Fibroblast of skin of right biceps (primary cell): ENCODE results near the gene STPG2.
"Not testable (repeated sequence)": the region's sequence is repeated elsewhere in the genome, so short reads cannot be mapped to it uniquely, and the experiment has no call there.

ENCODE experiments used
- DNase-seq: peaks from one replicate; pipeline ENCODE4 v3.0.0-alpha.2; 2013

STPG2 gene

DNA sequence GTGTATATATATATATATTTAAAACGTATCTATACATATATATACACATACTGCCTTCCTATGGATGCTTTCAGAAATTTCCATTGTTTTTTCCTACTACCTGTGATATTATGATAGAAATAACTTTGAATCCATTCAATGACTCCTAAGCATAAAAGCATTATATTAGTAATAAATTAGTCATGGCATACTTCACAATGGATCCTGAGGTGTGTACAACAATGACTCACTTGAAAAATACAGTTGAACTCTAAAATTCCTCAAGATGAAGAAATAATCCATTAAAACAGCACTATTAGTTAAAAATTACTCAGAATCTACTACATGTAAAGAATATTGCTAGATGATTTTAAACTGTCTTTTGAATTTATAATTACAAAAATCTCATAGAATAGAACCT lies 201.1 kb downstream of the STPG2 start:
- no peak for DNase-seq

DNA sequence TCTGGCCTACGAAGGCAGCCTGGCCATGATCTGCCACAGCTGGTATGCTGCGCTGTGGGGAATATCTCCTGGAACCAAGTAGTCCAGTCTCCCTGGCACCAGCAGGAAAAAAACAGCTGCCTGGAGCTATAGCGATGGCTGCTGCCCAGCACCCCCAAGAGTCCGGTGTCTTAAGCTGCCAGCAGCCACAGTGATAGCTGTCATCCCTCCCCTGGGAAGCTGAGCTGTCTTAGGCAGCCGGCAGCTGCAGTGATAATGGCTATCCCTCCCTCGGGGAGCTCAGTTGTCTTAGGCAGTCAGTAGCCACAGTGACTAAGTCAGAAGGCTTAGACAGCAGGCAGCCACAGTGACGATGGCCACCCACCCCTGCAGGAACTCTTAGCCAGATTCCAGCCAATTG lies 205.1 kb downstream of the STPG2 start:
- no peak for DNase-seq

DNA sequence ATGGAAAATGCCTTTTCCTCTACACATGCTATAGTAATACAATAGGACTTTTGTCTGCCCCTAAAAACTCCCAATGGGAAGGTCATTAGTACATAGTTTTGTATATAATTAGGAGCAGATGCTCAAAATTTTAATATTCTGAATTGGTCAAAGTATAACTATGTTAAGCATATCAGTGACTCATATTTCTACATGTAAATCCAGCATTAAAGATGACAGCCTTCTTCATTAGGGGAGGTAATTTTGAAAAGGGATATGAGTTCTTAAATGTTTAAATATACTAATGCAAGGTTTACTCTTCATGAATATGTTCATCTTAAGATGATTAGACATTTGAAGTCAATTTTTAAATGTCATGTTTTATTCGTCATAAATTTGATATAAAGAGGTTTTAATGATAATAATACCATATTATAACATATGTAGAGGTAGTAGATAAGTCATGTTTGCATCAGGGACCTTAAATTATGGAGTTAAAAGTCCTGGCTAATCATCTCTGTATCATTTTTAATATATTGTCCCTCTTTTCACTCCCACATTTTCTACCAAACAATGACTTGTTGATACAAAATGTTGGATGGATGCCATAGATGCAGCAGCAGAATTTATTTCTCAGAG lies 218.8 kb downstream of the STPG2 start:
- no peak for DNase-seq

DNA sequence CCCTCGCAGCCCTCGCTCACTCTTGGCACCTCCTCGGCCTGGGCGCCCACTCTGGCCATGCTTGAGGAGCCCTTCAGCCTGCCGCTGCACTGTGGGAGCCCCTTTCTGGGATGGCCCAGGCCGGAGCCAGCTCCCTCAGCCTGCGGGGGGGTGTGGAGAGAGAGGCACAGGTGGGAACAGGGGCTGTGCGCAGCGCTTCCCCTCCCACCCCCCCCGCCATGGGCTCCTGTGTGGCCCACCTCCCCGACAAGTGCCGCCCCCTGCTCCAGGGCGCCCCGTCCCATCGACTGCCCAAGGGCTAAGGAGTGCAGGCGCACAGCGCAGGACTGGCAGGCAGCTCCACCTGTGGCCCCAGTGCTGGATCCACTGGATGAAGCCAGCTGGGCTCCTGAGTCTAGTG lies 220.2 kb downstream of the STPG2 start:
- no peak for DNase-seq

DNA sequence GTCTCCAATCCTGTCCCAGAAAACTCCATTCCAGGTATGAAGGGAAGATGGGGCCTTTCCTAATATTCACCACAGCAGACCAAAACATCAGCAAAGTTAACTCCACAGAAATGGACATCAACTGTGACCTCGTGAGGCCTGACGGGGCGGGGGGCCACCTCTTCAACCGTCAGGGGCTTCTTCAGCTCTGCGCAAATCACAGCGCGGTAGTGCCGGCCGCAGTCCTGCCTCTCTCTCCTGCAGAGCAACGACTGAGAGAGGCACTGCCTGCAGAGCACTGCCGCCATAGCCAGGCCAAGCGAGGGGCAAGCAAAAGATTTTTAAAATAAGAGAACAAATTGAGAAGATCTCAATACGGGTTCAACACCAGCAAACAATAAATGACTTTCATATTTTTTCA lies 226.2 kb downstream of the STPG2 start:
- no peak for DNase-seq

DNA sequence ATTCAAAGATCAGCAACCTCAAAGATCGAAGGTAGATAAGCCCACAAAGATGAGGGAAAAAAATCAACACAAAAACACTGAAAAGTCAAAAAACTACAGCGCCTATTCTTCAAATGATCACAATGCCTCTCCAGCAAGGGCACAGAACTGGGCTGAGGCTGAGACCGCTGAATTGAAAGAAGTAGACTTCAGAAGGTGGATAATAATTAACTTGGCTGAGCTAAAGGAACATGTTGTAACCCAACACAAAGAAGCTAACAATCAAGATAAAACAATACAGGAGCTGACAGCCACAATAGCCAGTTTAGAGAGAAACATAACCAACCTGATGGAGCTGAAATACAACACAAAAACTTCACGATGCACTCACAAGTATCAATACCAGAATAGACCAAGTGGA lies 231.1 kb downstream of the STPG2 start:
- no peak for DNase-seq

DNA sequence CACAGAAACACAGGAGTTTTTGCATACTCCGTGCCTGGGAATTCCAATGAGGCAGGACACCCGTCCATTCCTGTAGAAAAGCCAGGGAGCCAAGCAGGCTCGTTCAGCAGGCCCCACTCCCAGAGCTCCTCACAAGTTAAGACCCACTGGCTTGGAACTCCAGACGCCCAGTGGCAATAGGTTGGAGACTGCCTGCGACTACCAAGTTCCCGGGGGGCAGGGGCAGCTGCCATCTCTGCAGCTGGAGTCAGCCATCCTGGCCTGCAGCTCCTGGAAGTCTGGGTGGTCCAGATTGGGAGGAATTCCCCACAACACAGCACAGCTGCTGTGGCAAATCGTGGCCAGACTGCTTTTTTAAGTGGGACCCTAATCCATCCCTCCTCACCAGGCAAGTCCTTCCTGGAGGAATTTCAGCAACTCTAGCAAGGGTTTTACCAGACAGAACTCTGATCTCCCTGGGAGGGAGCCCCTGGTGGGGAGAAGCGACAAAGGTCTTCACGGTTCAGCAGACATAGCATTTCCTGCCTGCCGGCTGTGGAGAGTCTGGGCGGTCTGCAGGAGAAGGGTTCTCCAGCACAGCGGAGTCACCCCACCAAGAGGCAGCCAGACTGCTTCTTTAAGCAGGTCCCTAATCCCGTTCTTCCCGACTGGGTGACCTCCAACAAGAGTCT lies 231.9 kb downstream of the STPG2 start:
- DNase-seq: no peak

DNA sequence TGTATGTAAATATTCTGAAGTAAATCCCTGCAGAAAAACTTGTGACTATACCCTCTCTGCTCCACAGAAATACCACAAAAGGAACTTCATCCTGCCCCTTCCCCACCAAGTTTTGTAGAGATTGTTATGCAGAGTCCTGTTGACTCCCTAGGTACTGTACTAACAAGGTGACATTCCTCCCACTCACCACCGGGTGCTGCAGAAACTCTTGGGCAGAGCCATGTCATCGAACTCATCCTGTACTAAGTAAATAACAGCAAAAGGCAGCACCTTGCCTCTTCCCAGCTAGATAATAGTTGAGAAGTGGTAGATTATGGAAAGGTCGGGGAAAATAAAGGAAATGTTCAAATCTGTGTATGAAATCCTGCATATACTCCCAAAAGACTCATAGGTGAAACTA lies 233.3 kb downstream of the STPG2 start:
- DNase-seq: no peak

DNA sequence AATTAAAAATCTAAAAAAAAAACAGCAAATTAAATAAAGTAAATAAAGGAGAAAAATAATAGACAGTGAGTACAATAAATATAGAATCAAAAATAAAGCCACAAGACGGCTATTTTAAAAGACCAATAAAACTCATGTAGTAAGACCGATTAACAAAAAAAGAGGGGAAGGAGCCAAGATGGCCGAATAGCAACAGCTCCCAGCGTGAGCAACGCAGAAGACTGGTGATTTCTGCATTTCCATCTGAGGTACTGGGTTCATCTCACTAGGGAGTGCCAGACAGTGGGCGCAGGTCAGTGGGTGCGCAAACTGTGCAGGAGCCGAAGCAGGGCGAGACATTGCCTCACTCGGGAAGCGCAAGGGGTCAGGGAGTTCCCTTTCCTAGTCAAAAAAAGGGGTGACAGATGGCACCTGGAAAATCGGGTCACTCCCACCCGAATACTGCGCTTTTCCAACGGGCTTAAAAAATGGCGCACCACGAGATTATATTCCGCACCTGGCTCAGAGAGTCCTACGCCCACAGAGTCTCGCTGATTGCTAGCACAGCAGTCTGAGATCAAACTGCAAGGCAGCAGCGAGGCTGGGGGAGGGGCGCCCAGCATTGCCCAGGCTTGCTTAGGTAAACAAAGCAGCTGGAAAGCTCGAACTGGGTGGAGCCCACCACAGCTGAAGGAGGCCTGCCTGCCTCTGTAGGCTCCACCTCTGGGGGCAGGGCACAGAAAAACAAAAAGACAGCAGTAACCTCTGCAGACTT lies 239.7 kb downstream of the STPG2 start:
- not testable (repeated sequence) for DNase-seq

DNA sequence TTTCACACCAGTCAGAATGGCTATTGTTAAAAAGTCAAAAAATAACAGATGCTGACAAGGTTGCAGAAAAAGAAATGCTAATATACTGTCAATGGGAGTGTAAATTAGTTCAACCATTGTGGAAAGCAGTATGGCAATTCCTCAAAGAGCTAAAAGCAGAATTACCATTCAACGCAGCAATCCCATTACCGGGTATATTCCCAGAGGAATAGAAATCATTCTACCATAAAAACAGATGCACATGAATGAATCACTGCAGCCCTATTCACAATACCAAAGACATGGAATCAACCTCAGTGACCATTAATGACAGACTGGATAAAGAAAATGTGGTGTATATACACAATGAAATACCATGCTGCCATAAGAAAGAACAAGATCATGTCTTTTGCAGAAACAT lies 243.0 kb downstream of the STPG2 start:
- no peak for DNase-seq

DNA sequence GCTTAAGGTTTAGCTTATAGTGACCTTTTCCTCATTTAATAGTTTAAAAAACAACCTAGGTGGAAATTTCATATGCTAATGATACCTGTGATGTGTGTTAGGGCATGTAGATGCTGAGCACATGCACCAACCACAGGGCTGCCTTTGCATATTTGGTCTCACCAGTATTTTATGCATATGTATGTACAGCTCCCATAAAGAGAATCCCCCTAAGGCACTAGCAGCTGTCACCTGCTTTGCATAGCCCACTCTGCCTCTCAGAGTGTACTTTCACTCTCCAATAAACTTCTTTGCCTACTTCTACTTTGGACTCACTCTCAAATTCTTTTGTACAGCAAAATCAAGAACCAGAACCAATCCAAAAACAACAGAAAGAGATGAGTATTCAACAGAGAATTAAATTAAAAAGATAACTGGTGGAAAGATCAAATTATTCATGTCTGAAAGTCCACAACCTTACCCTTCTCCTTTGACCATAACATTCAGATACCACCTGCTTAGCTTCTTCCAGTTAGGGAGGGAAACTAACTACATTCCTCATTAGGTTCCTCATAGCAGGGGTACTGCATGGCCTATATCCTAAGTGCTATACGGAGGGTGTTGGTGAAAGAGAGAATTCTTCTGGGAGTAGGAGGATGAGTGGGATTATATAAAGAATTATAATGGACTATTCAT lies 250.5 kb downstream of the STPG2 start:
- DNase-seq: no peak

DNA sequence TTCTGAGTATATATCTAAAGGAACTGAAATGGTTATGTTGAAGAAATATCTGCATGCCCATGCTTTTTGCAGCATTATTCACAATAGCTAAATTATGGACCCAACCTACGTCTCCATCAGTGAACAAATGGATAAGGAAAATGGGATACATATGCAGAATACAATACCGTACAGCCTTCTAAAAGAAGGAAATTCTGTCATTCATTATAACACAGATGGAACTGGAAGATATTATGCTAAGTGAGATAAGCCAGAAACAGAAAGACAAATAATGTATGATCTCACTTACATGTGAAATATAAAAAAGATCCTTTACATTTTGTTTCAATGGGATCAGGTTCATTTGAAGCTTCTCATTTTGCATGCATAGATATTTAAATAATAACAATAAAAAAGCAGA lies 263.3 kb downstream of the STPG2 start:
- DNase-seq: no peak

DNA sequence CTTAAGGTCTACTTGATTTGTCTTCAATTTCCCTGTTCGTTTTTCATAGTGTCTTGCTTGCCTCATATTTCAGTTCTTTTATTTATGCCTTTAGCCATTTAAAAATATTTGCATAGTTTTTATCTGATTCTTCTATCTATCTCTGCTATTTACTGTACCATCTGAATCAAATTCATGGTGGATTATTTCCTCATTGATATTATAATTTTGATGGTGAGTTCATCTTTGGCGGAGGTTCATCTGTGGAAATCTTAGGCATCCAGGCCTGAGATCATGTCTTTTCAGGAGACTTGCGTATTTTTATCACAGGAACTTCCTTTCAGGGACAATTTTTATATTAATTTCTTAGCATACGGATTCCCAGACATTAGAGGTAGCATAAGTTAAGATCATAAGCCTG lies 275.2 kb downstream of the STPG2 start:
- no peak for DNase-seq

DNA sequence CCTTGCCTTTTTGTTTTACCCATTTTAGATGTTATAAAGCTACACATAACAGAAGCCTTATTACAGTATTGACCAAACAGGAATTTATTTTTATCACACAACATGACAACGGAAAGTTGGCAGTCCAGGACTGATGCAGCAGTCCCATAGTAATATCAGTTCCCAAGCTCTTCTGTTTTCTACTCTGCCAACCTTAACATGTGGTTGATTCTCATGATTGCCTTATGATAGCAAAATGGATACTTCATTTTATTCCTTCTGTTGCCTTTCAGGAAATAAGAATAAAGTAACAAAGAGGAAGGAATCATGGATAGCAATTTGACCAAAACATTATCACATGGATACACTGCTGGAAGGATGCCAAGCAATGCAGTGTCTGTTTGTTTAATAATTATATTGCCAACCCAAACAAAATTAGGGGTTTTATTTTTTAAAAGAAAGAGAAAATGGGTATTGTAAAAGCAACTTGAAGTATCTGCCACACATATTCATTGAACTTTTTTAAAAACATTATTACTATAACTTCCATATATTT lies 275.7 kb downstream of the STPG2 start:
- DNase-seq: no peak

DNA sequence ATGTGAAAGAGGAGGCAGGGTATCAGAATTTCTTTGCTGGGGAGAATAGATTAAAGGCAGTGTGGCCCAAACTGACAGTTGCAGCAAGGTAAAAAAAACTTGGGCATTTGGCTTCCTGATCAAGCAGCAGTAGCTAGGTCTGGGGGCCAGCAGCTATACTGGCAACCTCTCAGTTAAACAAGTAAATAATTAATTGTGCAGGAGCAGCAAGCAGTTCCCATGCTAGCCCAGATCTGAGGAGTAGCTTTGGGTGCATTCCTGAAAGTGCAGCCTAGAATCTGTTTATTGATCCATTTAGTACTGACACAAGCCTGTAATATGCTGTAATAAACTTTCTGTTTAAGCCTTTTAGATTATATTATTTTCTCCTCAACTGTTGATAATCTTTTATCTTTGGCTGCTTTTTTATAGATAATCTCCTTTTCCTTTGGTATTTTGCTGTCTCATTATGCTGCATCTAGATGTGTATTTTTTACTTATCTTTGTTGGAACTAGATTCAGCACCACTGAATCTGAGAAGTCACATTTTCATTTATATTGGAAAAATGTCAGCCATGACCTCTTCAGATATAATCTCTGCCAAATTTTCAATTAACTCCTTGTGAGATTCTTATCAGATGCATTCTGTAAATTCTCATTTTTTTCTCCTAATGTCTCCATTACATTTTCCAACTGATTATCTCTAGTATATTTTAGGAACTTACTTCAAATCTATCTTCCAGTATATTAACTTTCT lies 276.3 kb downstream of the STPG2 start:
- no peak for DNase-seq

DNA sequence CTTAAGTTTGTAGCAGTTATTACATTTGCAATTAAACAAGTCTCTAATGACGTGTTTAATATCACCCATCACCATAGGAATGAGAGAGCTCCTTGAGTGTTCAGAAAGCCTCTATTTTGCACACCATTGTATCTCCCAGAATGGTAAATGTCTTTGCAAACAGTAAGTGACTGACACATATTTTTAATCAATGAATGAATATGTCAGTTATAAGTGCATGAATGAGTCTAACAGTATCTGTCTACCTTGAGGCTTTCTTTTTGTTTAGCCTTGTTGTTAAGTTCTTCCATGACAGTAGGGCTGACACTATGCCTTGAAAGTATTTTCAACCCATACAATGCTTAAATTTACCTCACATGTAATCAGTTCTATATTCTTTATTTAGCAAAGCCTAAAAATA lies 292.2 kb downstream of the STPG2 start:
- no peak for DNase-seq

DNA sequence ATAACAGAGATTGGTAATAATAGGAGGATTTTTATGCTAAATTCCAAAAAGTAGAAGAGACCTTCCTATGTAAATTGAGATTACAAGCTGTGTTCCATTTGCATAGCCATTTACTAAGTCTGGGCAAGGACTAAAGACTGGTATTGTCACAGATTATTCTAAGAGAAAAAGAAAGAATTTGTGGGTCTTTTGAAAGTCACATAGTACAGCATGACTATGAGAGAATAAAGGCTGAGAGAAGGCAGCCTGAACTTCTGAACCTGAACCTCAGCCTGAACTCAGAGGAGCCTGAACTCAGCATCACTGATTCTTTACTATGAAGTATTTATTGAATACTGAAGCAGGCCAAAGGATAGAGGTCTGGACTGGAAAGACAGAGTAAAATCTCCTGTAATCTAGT lies 297.5 kb downstream of the STPG2 start:
- DNase-seq: no peak

DNA sequence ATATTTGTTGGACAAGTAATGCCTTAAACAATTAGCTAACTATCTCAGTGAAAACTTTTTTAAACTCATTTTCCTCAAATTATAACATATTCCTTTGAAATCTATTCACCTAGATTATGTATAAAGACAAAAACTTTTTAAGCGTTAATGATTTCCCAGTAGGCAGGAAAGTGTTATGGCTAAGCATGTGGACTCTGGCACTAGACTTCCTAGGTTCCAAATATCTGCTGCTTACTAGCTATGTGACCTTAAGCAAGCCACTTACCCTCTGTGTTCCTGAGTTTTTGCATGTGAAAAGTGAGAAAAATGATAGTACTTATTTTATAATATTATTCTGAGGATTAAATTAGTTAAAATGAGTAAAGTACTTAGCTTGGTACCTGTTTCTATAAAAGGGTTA lies 301.8 kb downstream of the STPG2 start:
- no peak for DNase-seq

DNA sequence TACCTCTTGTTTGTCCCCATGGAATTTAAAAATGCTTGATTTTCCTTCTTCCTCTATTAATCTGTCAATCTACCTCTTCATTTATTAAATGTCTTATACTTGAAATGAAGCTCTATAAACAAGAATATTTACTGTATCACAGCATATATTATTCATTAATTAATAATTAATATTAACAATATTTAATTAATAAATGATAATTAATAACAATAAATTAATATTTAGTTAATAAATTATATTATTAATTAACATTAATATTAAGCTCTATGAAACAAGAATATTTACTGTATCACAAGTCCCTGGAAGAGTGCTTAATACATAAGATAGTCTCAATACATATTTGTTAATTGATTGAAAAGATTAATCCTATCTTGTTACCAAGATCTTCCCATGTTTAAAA lies 306.6 kb downstream of the STPG2 start:
- DNase-seq: no peak

DNA sequence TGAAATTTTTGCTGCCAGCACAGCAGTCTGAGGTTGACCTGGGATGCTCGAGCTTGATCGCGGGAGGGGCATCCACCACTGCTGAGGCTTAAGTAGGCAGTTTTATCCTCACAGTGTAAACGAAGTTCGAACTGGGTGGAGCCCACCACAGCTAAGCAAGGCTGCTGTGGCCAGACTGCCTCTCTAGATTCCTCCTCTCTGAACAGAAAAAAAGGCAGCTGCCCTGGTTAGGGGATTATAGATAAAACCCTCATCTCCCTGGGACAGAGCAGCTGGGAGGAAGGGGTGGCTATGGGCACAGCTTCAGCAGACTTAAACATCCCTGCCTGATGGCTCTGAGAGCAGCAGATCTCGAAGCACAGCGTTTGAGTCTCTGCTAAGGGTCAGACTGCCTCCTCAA lies 314.6 kb downstream of the STPG2 start:
- no peak for DNase-seq

DNA sequence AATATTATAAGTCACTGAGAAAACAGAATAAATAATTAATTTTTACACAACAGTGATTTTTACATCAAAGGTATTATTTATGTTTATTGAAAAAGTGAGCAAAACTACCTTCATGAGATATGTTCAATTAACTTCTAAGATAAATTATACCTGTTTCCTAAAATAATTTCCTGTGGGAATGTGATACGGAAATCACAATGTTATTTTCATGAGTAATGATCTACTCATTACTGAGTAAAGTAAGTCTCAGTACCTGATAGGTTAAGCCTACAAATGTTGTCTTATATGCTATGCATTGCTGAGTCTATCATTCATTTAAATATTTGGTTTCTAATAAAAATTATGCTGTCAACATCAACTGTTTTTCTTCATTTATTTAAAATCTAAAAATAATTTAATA lies 324.0 kb downstream of the STPG2 start:
- no peak for DNase-seq

DNA sequence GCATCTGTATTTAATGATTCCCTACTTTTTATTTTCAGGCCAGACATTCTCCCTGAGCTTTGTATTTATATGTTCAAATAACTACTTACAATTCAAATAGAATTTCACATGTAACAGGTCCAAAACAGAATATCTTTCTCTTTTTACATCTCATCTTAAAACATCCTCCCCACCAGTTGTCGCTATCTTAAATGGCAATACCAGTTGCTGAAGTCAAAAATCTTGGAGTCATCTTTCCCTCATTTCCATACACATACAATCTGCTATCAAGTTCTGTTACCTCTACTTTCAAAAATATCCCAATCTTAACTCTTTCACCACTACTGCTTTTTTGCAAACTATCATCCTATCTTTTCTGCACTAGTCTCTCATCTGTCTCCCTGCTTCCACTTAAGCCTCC lies 330.5 kb downstream of the STPG2 start:
- no peak for DNase-seq
